K562 (cell line): ENCODE data around the gene PYGM. TPM values are rescaled to one million over a fixed set of nuclear protein-coding genes. Genes with fewer than 3 reads are reported as not detected.

Experiments used
- ATAC-seq: fragments of 200-7000 bp; cut with Tn5 transposase; 3 replicates; pipeline ENCODE4 v1.9.1; 2020; ENCODE audit warnings: moderate library complexity
- BruUV-seq: library from RNA; stranded (reverse); fragments of 400-500 nt; replicated peaks from 2 replicates; lab custom pipeline; 2021; lab: Mats Ljungman, UMichigan
- CTCF ChIA-PET: fragments of 300-600 bp; formaldehyde crosslinking; extraction: SDS; loops from one replicate; lab custom pipeline; 2021; ENCODE audit warnings: low intra/inter-chr PET ratio; lab: Yijun Ruan, JAX
- POLR2A ChIA-PET: fragments of 300-600, 350-650 bp; sonication (Branson Sonifier 250); formaldehyde crosslinking; extraction: SDS; loops from one replicate; lab custom pipeline; 2021; ENCODE audit warnings: antibody characterized with exemption, inconsistent platforms; lab: Yijun Ruan, JAX
- DNase-seq, 4 experiments: peaks; one replicate each; pipeline versions ENCODE4 v3.0.0 to v3.0.0-alpha.2; 2011 to 2018; ENCODE audit warnings: low spot score in 3 of 4, mixed read lengths in 3 of 4; ENCODE audit errors: extremely low read depth in 1 of 4
- FAIRE-seq: peaks from 2 replicates; lab custom pipeline; 2011; peaks lifted over from hg19 to GRCh38; lab: Jason Lieb, UNC
- H2AFZ ChIP-seq: 2 replicates; pipeline ENCODE4 v1.6.0; 2011; ENCODE audit warnings: low read depth, low read length, control low read depth, inconsistent platforms
- H3K27ac ChIP-seq: fragments of 200-600 bp; 3 replicates; pipeline ENCODE4 v1.8.0; 2011; ENCODE audit warnings: low read depth, mild to moderate bottlenecking, control low read depth, inconsistent platforms, low read length, moderate library complexity, mixed read lengths; ENCODE audit errors: extremely low read depth
- H3K27me3 ChIP-seq, 2 experiments: fragments of 300-600 bp in 1 of 2; 2 replicates in 1 of 2; 3 replicates in 1 of 2; pipeline versions ENCODE4 v1.6.0 to v1.8.0; 2011; ENCODE audit warnings: inconsistent platforms in 2 of 2, low read length in 2 of 2, mild to moderate bottlenecking in 1 of 2, mixed read lengths in 1 of 2, moderate library complexity in 1 of 2; ENCODE audit not compliant: control insufficient read depth in 2 of 2, insufficient read depth in 2 of 2
- H3K36me3 ChIP-seq: fragments of 300-600 bp; 3 replicates; pipeline ENCODE4 v1.8.0; 2011; ENCODE audit warnings: mild to moderate bottlenecking, low read length, inconsistent platforms; ENCODE audit not compliant: control insufficient read depth, insufficient read depth
- H3K4me1 ChIP-seq, 2 experiments: fragments of 200-600 bp in 1 of 2; replicated peaks in 1 of 2; 2 replicates in 1 of 2; 3 replicates in 1 of 2; pipeline versions ENCODE4 v1.5.1 to v1.8.0; 2011; ENCODE audit warnings: inconsistent platforms in 2 of 2, low read length in 2 of 2, mild to moderate bottlenecking in 1 of 2, mixed read lengths in 1 of 2, moderate library complexity in 1 of 2; ENCODE audit not compliant: control insufficient read depth in 2 of 2, insufficient read depth in 2 of 2
- H3K4me2 ChIP-seq: 2 replicates; pipeline ENCODE4 v1.6.1; 2011; ENCODE audit warnings: low read length, control low read depth, inconsistent platforms, mixed read lengths; ENCODE audit not compliant: insufficient read depth
- H3K4me3 ChIP-seq: fragments of 200-600 bp; sonication (generic), shearing (Covaris generic); 2 replicates; pipeline ENCODE4 v1.5.1; 2016; ENCODE audit warnings: control low read depth, inconsistent platforms
- H3K79me2 ChIP-seq: fragments of 200-600 bp; 3 replicates; pipeline ENCODE4 v1.8.0; 2011; ENCODE audit warnings: low read length, inconsistent platforms; ENCODE audit not compliant: control insufficient read depth, insufficient read depth
- H3K9ac ChIP-seq, 2 experiments: 2 replicates each; pipeline versions ENCODE4 v1.6.0 to v1.6.1; 2011; ENCODE audit warnings: low read depth in 2 of 2, low read length in 2 of 2, control low read depth in 1 of 2, inconsistent platforms in 1 of 2, mild to moderate bottlenecking in 1 of 2, mixed read lengths in 1 of 2; ENCODE audit not compliant: insufficient read depth in 1 of 2
- H3K9me1 ChIP-seq: one replicate; pipeline ENCODE4 v1.6.0; 2011; ENCODE audit warnings: inconsistent platforms, mild to moderate bottlenecking, low read length, moderate library complexity; ENCODE audit not compliant: control insufficient read depth, insufficient read depth
- H3K9me3 ChIP-seq: replicated peaks from 2 replicates; pipeline ENCODE4 v1.5.1; 2011; ENCODE audit warnings: low read depth, low read length, inconsistent platforms; ENCODE audit not compliant: control insufficient read depth, insufficient read depth
- H4K20me1 ChIP-seq: replicated peaks from 2 replicates; pipeline ENCODE4 v1.6.1; 2011; ENCODE audit warnings: low read length, inconsistent platforms, mixed read lengths; ENCODE audit not compliant: control insufficient read depth, insufficient read depth
- CREB5 ChIP-seq: fragments of 250-450 bp; sonication (Bioruptor Pico); IDR thresholded peaks from 2 replicates; pipeline ENCODE4 v1.5.0; 2020; ENCODE audit warnings: mild to moderate bottlenecking
- CTCF ChIP-seq, 3 experiments: IDR thresholded peaks in 2 of 3; conservative IDR thresholded peaks in 1 of 3; 2 replicates each; pipeline ENCODE4 v1.5.1; 2011 to 2012; ENCODE audit warnings: low read length in 3 of 3, mild to moderate bottlenecking in 3 of 3, control low read depth in 2 of 3, improper control_type of control experiment in 1 of 3, inconsistent platforms in 1 of 3, low read depth in 1 of 3, mixed read lengths in 1 of 3, moderate library complexity in 1 of 3; ENCODE audit not compliant: insufficient read depth in 2 of 3
- MITF ChIP-seq: IDR thresholded peaks from 2 replicates; pipeline ENCODE4 v1.6.1; 2014; ENCODE audit warnings: antibody characterized with exemption
- WGBS: fragments of 100-300 bp; shearing (Covaris generic); methylation state at CpG from one replicate; pipeline ENCODE4 v1.1.6; 2016; ENCODE audit warnings: low coverage, mixed read lengths; ENCODE audit not compliant: insufficient coverage; ENCODE audit errors: missing lambda C conversion rate; 5-methylcytosine and 5-hydroxymethylcytosine counted together
- in situ Hi-C: fragments of 300-500 bp; cut with MboI; formaldehyde crosslinking; loops from 4 replicates; pipeline ENCODE4 v1.15.0; 2018; ENCODE audit warnings: inconsistent platforms, mixed read lengths
- intact Hi-C: fragments of 100-400 bp; cut with micrococcal nuclease; formaldehyde crosslinking; loops from 2 replicates; pipeline ENCODE4 v1.14.2; 2022
- polyA plus RNA-seq, 8 experiments: library from polyadenylated mRNA; depleted of rRNA in 4 of 8; stranded (reverse) in 5 of 8; unstranded in 3 of 8; fragments of >200 nt; fragmentation: Nextera tagmentation in 2 of 8; fragmentation: Illumina TruSeq in 1 of 8; extraction: Ambion mirVana in 2 of 8; extraction: Trizol in 1 of 8; gene quantifications; 2 replicates each; pipeline versions ENCODE4 v1.2.1 to v1.2.3, GENCODE V29; 2011 to 2014; ENCODE audit warnings: inconsistent platforms in 1 of 8, missing spikeins in 1 of 8
- total RNA-seq, 7 experiments: library from RNA; depleted of rRNA in 6 of 7; stranded (reverse); fragments of >200 nt in 6 of 7; fragmentation: Illumina TruSeq in 2 of 7; extraction: Trizol in 2 of 7; gene quantifications; 2 replicates each; pipeline versions ENCODE4 v1.2.1 to v1.2.3, GENCODE V29; 2011 to 2021; ENCODE audit warnings: low replicate concordance in 1 of 7

The PYGM gene
- total and polyA plus RNA-seq, 9 of the 15 experiments (the other 6 are each of a cell fraction or from before 2014, with no cell fraction given): 0.07 to 1.5 (median 0.68) TPM

DNA sequence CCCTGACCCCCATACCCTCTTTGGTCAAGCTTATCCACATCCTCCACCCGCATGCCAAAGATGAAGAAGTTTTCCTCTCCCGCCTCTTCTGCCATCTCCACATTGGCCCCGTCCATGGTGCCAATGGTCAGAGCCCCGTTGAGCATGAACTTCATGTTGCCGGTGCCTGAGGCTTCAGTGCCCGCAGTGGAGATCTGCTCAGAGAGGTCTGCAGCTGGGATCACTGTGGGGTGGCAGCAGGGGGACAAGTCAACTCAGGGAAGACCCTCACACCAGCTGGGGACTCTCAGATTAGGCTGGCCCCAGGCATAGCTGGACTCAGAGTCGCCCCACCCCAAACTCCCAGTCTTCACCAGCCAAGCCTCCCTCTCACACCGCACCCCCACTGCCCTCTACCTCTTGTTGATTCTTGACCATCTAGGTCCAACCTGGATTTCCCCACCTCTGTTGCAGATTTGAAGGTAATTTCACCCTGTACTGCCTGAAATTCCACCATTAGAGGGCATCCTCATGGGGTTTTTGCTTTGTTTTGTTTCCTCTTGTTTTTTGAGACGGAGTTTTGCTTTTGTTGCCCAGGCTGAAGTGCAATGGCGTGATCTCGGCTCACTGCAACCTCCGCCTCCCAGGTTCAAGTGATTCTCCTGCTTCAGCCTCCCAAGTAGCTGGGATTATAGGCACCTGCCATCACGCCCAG, 9.3 kb downstream of the PYGM start:
- DNase-seq: no peak
- ChIA-PET CTCF (no interaction called here), POLR2A (interaction anchor here (0.7 to 1.0 kb wide), 2 partner anchors 11 to 420 kb away, joined by 3 read pairs; no protein-coding TSS in a partner anchor)
- BruUV-seq: no TSS peak
- H2AFZ ChIP-seq: no peak overlapping the region
- H3K4me2 ChIP-seq: no peak overlapping the region
- H3K36me3 ChIP-seq: no peaks in the 10 kb centered on the region
- H3K4me1 ChIP-seq: peaks cover 13 to 51% of the 10 kb centered on the region in 2 experiments
- no peaks in the 10 kb centered on the region for H3K9me3 ChIP-seq
- no peaks in the 10 kb centered on the region for H3K79me2 ChIP-seq
- in situ Hi-C loops (no loop called here), intact Hi-C loops (no loop called here)
- H3K27ac ChIP-seq: no peak overlapping the region
- no peaks in the 10 kb centered on the region for H3K27me3 ChIP-seq
- H3K9me1 ChIP-seq: no peaks in the 10 kb centered on the region
- FAIRE-seq: no peak
- H3K9ac ChIP-seq: no peak overlapping the region
- ATAC-seq: no peak
- TF ChIP-seq CTCF (IDR thresholded peaks at IDR 0.05 in 2 of 3, conservative IDR thresholded peaks at IDR 0.05 in 1 of 3; ENCODE audit: insufficient read depth in 2 of 3, low read depth in 1 of 3, low read length in 3 of 3) (peak in 2 of 3 experiments; percentile 18 to 36; a peak in 2 of 6 replicates), MITF (no peak), CREB5 (CRISPR knock-in tag) (no peak)
- H4K20me1 ChIP-seq: no peaks in the 10 kb centered on the region
- no peak overlapping the region for H3K4me3 ChIP-seq
- WGBS: 68% methylated on average over 9 of the region's 13 CpGs
